ENCODE results near the gene ANKH. TPM values are rescaled to one million over a fixed set of nuclear protein-coding genes. Genes with fewer than 3 reads are reported as not detected.
A peak's percentile ranks its signal among the peaks of the same experiment; 100 is the strongest.

Gene ANKH
- total RNA-seq, 1 donor from 2014 or later = 45.0 TPM

DNA sequence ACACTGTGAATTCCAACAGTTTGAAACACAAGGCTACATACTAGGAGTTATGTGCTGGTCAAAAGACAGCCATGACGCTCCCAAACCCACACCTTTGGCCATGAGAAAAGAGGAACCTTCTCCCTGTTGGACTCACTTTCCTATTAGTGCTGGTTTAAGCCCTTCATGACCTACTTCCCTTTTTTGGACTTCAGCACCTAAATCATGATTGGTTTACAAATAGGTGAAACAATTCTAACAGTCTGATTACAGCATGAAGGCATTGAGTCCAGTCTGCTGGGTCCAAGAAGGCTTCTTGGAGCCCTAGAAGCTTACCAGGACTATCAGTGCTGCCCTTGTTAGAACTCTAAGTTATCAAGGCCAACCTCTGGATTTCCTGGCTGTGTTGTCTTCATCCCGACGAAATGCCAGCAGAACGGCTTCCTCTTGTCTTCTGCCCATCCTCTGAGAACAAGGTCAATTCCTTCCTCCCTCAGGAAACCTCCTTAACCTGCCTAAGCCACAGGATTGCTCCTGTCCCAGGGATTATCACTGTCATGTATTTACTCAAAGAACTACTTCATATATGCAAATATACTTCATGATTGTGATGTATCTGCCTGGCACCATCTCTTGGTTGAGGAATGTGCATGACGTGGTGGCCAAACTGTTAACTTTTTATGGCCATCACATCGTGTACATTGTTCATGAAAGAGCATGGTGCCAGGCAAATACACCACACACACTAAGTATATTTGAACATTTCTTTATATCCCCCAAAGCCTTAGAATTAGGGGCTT lies 83.6 kb downstream of the ANKH start:
- no peaks in the 10 kb centered on the region for H3K27me3 Mint-ChIP-seq (ENCODE audit: low read depth)
- DNase-seq (ENCODE audit: low spot score) = no peak
- peaks cover 29% of the 10 kb centered on the region for H3K36me3 Mint-ChIP-seq (ENCODE audit: low read depth)
- peaks cover 25% of the 10 kb centered on the region for H3K4me1 Mint-ChIP-seq (ENCODE audit: low read depth)
- intact Hi-C loops (cut with micrococcal nuclease) = no loop called here
- H3K4me3 Mint-ChIP-seq (ENCODE audit: low read depth) = no peak overlapping the region
- H3K27ac Mint-ChIP-seq = no peak overlapping the region
- no peaks in the 10 kb centered on the region for H3K9me3 Mint-ChIP-seq

DNA sequence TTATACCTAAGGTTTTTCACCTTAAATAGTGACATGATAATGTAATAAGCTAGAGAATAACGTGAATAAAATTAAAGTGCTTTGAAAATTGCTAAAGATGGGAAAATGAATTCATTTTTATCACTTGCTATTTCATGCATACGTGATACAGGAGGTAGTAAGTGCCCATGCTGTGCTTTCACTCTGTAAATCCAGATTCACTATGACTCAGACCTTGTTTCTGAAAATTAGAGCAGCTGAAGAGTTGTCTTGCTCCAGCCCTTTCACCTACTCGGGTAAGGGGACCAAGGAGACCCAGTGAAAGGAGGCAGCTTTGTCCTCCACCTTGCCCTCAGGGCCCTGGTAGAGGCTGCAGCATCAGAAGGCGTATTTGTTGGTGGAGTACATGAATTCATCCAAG lies 87.9 kb downstream of the ANKH start:
- peaks cover 30% of the 10 kb centered on the region for H3K4me1 Mint-ChIP-seq (ENCODE audit: low read depth)
- no peaks in the 10 kb centered on the region for H3K9me3 Mint-ChIP-seq
- no peaks in the 10 kb centered on the region for H3K27me3 Mint-ChIP-seq (ENCODE audit: low read depth)
- DNase-seq (ENCODE audit: low spot score) = no peak
- no peak overlapping the region for H3K4me3 Mint-ChIP-seq (ENCODE audit: low read depth)
- intact Hi-C loops (cut with micrococcal nuclease) = no loop called here
- peaks cover 38% of the 10 kb centered on the region for H3K36me3 Mint-ChIP-seq (ENCODE audit: low read depth)
- peak overlapping the region; percentile 44 for H3K27ac Mint-ChIP-seq

DNA sequence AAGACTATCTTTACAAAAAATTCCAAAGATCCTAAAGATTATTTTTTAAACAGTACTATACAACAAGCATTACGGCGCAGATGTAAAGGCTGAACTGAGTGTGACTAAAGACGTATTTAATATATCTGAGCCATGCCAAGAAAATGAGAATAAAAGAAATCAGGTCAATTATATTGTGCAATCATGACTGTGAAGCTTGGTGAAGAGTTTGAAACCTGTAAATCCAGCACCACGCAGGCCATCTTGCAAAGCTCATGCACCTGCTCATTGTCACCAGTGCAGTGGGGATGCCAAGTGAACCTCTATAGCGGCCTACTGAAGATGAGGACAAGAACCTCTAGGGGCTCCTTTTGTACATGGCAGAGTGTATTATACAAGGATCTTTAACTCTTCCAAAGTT lies 89.0 kb downstream of the ANKH start:
- H3K4me1 Mint-ChIP-seq (ENCODE audit: low read depth) = peaks cover 30% of the 10 kb centered on the region
- intact Hi-C loops (cut with micrococcal nuclease) = no loop called here
- H3K27ac Mint-ChIP-seq = no peak overlapping the region
- DNase-seq (ENCODE audit: low spot score) = no peak
- no peak overlapping the region for H3K4me3 Mint-ChIP-seq (ENCODE audit: low read depth)
- H3K27me3 Mint-ChIP-seq (ENCODE audit: low read depth) = no peaks in the 10 kb centered on the region
- H3K36me3 Mint-ChIP-seq (ENCODE audit: low read depth) = peaks cover 41% of the 10 kb centered on the region
- H3K9me3 Mint-ChIP-seq = no peaks in the 10 kb centered on the region

DNA sequence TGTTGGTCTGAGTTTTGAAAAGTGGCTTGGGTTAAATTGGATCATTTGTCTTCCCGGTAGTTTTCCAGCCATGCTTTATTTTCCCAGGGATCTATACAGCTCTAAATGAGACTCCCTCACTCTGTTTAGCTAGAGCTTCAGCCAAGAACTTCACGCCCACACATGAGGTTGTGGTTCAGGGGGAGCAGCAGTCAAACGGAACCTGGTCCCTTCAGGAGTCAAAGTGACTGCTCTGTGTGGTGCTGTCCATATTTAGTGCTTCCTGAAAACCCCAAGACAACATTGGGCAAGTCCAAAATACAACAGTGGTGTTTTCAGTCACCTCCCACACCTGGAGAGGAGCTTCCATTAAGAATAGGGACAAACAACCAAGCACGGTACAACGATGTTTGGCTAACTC lies 90.5 kb downstream of the ANKH start:
- intact Hi-C loops (cut with micrococcal nuclease) = no loop called here
- H3K27ac Mint-ChIP-seq = no peak overlapping the region
- H3K9me3 Mint-ChIP-seq = no peaks in the 10 kb centered on the region
- no peaks in the 10 kb centered on the region for H3K27me3 Mint-ChIP-seq (ENCODE audit: low read depth)
- DNase-seq (ENCODE audit: low spot score) = no peak
- peaks cover 33% of the 10 kb centered on the region for H3K4me1 Mint-ChIP-seq (ENCODE audit: low read depth)
- no peak overlapping the region for H3K4me3 Mint-ChIP-seq (ENCODE audit: low read depth)
- H3K36me3 Mint-ChIP-seq (ENCODE audit: low read depth) = peaks cover 38% of the 10 kb centered on the region

DNA sequence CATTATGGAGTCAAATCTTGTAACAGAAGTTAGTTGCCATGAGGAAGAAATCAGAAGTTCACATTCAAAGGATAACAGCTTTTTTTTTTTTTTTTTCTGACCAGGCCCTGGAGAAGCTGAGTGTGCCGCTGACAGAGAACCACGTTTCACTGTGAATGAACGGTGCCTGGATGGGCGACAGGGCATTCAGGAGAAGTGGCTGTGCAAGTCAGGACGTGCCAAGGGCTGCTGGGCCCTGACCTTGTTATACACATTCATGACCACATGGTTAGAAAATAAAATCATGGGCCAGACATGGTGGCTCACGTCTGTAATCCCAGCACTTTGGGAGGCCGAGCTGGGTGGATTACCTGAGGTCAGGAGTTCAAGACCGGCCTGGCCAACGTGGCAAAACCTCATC lies 91.6 kb downstream of the ANKH start:
- H3K27me3 Mint-ChIP-seq (ENCODE audit: low read depth) = no peaks in the 10 kb centered on the region
- no peak overlapping the region for H3K4me3 Mint-ChIP-seq (ENCODE audit: low read depth)
- no peaks in the 10 kb centered on the region for H3K9me3 Mint-ChIP-seq
- intact Hi-C loops (cut with micrococcal nuclease) = no loop called here
- no peak overlapping the region for H3K27ac Mint-ChIP-seq
- no peak for DNase-seq (ENCODE audit: low spot score)
- peaks cover 38% of the 10 kb centered on the region for H3K36me3 Mint-ChIP-seq (ENCODE audit: low read depth)
- peaks cover 33% of the 10 kb centered on the region for H3K4me1 Mint-ChIP-seq (ENCODE audit: low read depth)

DNA sequence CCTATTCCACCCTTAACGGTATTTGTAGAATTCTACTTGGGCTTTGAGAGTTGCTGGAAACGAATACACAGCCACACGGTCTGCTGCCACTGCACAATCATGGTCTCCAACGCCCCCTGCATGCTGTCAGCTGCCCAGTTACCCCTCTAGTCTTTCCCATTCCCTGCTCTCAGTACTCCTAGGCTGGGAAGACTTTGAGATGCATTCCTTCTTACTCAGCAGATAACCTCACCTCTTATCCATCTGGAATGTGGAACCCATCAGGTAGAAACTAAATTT lies 92.8 kb downstream of the ANKH start:
- Mint-ChIP-seq H3K36me3 (ENCODE audit: low read depth) (peaks cover 28% of the 10 kb centered on the region), H3K27ac (no peak overlapping the region), H3K4me3 (ENCODE audit: low read depth) (no peak overlapping the region), H3K4me1 (ENCODE audit: low read depth) (peaks cover 27% of the 10 kb centered on the region), H3K9me3 (no peaks in the 10 kb centered on the region), H3K27me3 (ENCODE audit: low read depth) (no peaks in the 10 kb centered on the region)
- intact Hi-C loops (cut with micrococcal nuclease) = no loop called here
- DNase-seq (ENCODE audit: low spot score) = no peak

DNA sequence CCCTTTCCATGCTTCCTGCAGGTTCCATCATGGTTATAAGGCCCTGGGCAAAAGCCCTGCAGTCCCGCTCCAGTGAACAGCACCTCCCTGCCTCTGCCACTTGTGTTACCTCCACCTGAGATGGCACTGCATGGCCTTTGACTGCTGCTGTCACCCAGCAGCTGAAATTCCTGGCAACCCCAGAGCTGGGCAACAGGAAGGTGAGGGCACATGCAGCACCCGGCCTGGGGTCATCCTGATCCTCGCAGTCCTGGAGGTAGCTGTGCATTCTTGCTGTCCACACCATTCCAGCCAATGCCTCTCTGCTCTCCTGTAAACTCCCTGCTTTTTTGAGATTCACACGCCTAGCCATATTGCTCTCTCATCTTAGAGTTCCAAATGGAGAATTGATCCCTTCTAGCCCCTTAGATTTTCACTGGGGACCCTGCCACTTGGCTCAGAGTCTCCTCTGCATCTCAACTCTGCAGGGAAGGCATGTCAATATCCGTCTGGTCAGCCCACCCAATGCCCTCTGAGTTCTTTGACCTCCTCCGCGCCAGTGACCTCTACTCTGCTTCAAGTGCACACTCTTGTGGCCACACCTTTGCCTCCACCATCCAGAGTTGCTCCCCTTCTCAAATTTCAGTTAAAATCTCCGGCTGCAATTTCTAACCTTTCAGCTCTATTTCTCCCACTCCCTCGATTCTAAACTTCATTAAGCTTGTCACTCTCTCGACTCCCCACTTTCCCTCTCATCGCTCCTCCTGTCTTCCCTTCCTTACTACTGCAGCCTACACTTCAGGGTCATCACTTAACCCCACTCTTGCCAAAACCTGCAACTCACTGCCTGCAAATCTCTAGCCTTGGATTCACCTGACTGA lies 93.4 kb downstream of the ANKH start:
- H3K4me1 Mint-ChIP-seq (ENCODE audit: low read depth) = peaks cover 22% of the 10 kb centered on the region
- H3K9me3 Mint-ChIP-seq = no peaks in the 10 kb centered on the region
- intact Hi-C loops (cut with micrococcal nuclease) = no loop called here
- no peak overlapping the region for H3K27ac Mint-ChIP-seq
- no peak for DNase-seq (ENCODE audit: low spot score)
- no peak overlapping the region for H3K4me3 Mint-ChIP-seq (ENCODE audit: low read depth)
- H3K27me3 Mint-ChIP-seq (ENCODE audit: low read depth) = no peaks in the 10 kb centered on the region
- H3K36me3 Mint-ChIP-seq (ENCODE audit: low read depth) = peaks cover 24% of the 10 kb centered on the region

DNA sequence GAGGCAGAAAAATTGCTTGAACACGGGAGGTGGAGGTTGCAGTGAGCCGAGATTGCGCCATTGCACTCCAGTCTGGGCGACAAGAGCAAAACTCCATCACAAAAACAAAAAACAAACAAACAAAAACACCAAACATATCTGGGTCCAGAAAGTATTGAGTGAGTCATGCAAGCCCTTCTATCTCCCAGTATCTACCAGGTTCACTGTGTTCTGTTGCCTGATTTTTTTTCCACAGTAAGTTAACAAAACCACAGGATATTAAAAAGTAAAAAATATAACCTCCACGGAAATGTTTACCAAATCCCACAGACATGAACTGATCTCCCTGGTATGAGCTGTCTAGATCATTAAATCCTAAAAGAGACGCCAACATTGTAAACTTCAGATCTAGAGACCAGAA lies 94.4 kb downstream of the ANKH start:
- no peak for DNase-seq (ENCODE audit: low spot score)
- peaks cover 20% of the 10 kb centered on the region for H3K36me3 Mint-ChIP-seq (ENCODE audit: low read depth)
- no peaks in the 10 kb centered on the region for H3K27me3 Mint-ChIP-seq (ENCODE audit: low read depth)
- H3K27ac Mint-ChIP-seq = no peak overlapping the region
- H3K4me1 Mint-ChIP-seq (ENCODE audit: low read depth) = peaks cover 19% of the 10 kb centered on the region
- intact Hi-C loops (cut with micrococcal nuclease) = no loop called here
- no peaks in the 10 kb centered on the region for H3K9me3 Mint-ChIP-seq
- H3K4me3 Mint-ChIP-seq (ENCODE audit: low read depth) = no peak overlapping the region

DNA sequence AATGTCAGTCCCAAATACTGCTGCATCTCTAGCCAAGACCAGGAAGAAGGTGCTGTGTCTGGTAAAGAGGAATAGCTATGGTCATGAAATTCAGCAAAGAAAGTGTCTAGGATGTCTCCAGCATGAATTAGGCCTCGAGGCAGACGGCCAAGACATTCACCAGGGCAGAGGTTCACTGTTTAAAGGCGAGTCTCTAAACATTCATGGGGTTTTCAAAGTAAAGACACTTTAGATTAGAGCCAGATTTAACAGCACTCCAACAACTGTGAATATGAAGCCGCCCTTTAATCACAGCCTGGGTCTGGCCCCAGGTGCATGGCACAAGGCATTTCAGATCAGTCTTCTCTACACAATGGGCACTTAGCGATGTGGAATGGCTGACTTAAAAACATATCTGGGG lies 95.0 kb downstream of the ANKH start:
- H3K36me3 Mint-ChIP-seq (ENCODE audit: low read depth) = peaks cover 16% of the 10 kb centered on the region
- no peaks in the 10 kb centered on the region for H3K27me3 Mint-ChIP-seq (ENCODE audit: low read depth)
- no peak for DNase-seq (ENCODE audit: low spot score)
- intact Hi-C loops (cut with micrococcal nuclease) = no loop called here
- H3K27ac Mint-ChIP-seq = no peak overlapping the region
- no peak overlapping the region for H3K4me3 Mint-ChIP-seq (ENCODE audit: low read depth)
- no peaks in the 10 kb centered on the region for H3K9me3 Mint-ChIP-seq
- H3K4me1 Mint-ChIP-seq (ENCODE audit: low read depth) = peaks cover 16% of the 10 kb centered on the region

DNA sequence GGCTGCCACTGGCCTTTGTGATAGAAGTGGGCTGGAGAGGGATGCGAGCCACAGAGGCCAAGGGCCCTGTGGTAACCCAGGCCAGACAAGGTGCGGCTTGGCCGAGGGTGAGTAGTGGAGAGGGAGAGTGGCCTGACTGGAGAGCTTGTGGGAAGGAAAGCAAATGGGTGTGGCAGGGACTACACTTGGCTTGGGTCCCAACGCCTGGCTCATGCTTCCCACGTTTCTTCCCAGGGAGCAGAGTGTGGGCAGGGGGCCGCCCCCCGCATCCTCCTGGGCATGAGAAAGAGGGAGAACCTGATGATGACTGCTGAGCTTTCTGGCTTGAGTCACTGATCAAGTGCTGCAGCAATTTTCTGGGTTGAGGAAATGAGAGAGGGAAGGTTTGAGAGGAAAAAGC lies 95.7 kb downstream of the ANKH start:
- intact Hi-C loops (cut with micrococcal nuclease) = no loop called here
- H3K4me3 Mint-ChIP-seq (ENCODE audit: low read depth) = no peak overlapping the region

DNA sequence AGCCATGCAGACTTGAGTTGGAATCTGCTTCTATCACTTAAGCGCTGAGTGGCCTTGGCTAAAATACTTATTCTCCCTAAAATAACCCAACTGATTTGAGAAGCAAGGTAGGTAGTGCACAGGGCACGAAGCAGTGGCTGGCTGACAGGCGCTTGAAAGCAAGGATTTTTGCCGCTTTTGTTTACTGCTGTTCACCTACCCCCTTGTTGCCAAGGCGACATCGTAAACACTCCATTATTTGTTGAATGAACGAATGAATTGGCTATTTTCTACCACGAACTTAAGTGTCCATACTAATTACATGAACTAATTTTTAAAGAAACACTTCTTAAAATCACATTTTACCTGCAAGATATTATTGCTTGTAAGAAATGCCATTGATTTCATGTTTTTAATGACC lies 98.0 kb downstream of the ANKH start:
- no peak for DNase-seq (ENCODE audit: low spot score)
- no peak overlapping the region for H3K4me3 Mint-ChIP-seq (ENCODE audit: low read depth)
- no peaks in the 10 kb centered on the region for H3K9me3 Mint-ChIP-seq
- intact Hi-C loops (cut with micrococcal nuclease) = no loop called here
- no peaks in the 10 kb centered on the region for H3K27me3 Mint-ChIP-seq (ENCODE audit: low read depth)
- H3K27ac Mint-ChIP-seq = no peak overlapping the region
- H3K4me1 Mint-ChIP-seq (ENCODE audit: low read depth) = peaks cover 11% of the 10 kb centered on the region
- H3K36me3 Mint-ChIP-seq (ENCODE audit: low read depth) = peaks cover 10% of the 10 kb centered on the region

More for the DNA sequence above, 95.7 kb downstream of the ANKH start:
- Mint-ChIP-seq H3K4me1 (ENCODE audit: low read depth) (peaks cover 12% of the 10 kb centered on the region), H3K27me3 (ENCODE audit: low read depth) (no peaks in the 10 kb centered on the region), H3K27ac (no peak overlapping the region), H3K9me3 (no peaks in the 10 kb centered on the region), H3K36me3 (ENCODE audit: low read depth) (peaks cover 13% of the 10 kb centered on the region)
- no peak for DNase-seq (ENCODE audit: low spot score)

DNA sequence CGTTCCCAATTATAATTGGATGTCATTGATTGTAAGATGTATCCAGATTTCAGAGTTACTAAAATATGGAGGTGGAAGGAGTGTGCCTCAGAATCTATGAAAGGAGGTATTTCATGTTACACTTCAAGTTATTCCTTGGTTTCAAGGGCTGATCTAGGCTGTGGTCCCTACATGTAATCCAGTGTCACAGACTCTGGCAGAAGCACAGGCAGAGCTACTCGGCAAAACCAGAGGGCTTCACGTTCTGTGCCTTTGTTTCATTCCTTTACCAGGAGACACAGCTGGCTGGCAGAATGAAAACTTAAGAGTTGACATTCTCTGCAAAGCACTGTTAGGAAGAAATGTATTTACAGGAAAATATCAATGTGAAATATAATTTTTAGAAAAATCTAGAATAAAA lies 99.6 kb downstream of the ANKH start:
- intact Hi-C loops (cut with micrococcal nuclease) = no loop called here
- no peaks in the 10 kb centered on the region for H3K9me3 Mint-ChIP-seq

DNA sequence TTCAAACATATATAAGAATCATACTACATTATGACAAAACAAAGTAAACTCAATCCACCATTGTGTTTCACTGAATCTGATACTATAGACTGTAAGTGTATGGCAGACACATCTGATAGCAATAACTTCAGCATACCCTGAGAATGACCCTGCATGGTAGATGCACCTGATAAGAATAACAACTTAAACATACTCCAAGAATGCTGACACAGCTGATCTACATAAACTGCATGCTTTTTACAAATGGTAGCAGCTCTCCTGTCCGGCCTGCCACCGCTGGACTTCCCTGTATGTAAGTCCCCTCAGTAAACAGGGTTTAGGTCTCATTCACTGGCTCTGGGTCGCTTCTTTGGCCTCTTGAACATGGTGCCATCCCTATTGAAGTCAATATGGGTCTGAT lies 100.4 kb downstream of the ANKH start:
- Mint-ChIP-seq H3K4me3 (ENCODE audit: low read depth) (no peak overlapping the region), H3K27me3 (ENCODE audit: low read depth) (no peaks in the 10 kb centered on the region), H3K4me1 (ENCODE audit: low read depth) (peaks cover 15% of the 10 kb centered on the region), H3K36me3 (ENCODE audit: low read depth) (peaks cover 14% of the 10 kb centered on the region), H3K9me3 (no peaks in the 10 kb centered on the region), H3K27ac (no peak overlapping the region)
- intact Hi-C loops (cut with micrococcal nuclease) = no loop called here
- no peak for DNase-seq (ENCODE audit: low spot score)

More for the DNA sequence above, 99.6 kb downstream of the ANKH start:
- peaks cover 16% of the 10 kb centered on the region for H3K4me1 Mint-ChIP-seq (ENCODE audit: low read depth)
- H3K27ac Mint-ChIP-seq = no peak overlapping the region
- no peak overlapping the region for H3K4me3 Mint-ChIP-seq (ENCODE audit: low read depth)
- peaks cover 8% of the 10 kb centered on the region for H3K36me3 Mint-ChIP-seq (ENCODE audit: low read depth)
- no peaks in the 10 kb centered on the region for H3K27me3 Mint-ChIP-seq (ENCODE audit: low read depth)
- no peak for DNase-seq (ENCODE audit: low spot score)
